Mucosa of stomach (tissue), 1 donor: ENCODE data around the gene CPLANE2.
"Not testable (repeated sequence)": the region's sequence is repeated elsewhere in the genome, so short reads cannot be mapped to it uniquely, and the experiment has no call there.

Experiments
- H3K27me3 ChIP-seq: one replicate; pipeline ENCODE4 v1.7.0; 2013; ENCODE audit warnings: mild to moderate bottlenecking, low read length; ENCODE audit not compliant: control insufficient read depth, insufficient read depth
- H3K36me3 ChIP-seq: one replicate; pipeline ENCODE4 v1.7.0; 2013; ENCODE audit warnings: low read length; ENCODE audit not compliant: control insufficient read depth, insufficient read depth
- H3K4me1 ChIP-seq: one replicate; pipeline ENCODE4 v1.7.0; 2013; ENCODE audit warnings: mild to moderate bottlenecking, low read length; ENCODE audit not compliant: control insufficient read depth, insufficient read depth
- H3K4me3 ChIP-seq: one replicate; pipeline ENCODE4 v1.7.0; 2013; ENCODE audit warnings: low read length
- H3K9ac ChIP-seq: one replicate; pipeline ENCODE4 v1.7.0; 2013; ENCODE audit warnings: mild to moderate bottlenecking, low read length, moderate library complexity
- H3K9me3 ChIP-seq: one replicate; pipeline ENCODE4 v1.7.0; 2013; ENCODE audit warnings: mild to moderate bottlenecking, low read length, moderate library complexity; ENCODE audit not compliant: control insufficient read depth
- donor health status: Pancreatic carcinoma.

Gene CPLANE2

DNA sequence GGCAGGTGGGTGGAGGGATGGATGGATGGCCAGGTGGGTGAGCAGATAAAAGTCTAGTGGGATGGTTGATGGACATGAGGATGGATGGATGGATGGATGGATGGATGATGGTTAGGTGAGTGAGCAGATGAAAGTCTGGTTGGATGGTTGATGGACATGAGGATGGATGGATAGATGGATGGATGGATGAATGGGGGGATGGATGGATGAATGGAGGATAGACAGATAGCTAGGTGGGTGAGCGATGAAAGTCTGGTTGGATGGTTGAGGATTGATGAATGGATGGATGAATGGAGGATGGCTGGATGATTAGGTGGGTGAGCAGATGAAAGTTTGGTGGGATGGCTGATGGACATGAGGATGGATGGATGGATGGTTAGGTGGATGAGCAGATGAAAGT is 15.5 kb downstream of the CPLANE2 start:
- Histone ChIP-seq H3K27me3 (peaks cover 6% of the 10 kb centered on the region), H3K4me3 (no peak overlapping the region), H3K4me1 (peaks cover 28% of the 10 kb centered on the region), H3K36me3 (no peaks in the 10 kb centered on the region), H3K9me3 (no peaks in the 10 kb centered on the region), H3K9ac (no peak overlapping the region)

DNA sequence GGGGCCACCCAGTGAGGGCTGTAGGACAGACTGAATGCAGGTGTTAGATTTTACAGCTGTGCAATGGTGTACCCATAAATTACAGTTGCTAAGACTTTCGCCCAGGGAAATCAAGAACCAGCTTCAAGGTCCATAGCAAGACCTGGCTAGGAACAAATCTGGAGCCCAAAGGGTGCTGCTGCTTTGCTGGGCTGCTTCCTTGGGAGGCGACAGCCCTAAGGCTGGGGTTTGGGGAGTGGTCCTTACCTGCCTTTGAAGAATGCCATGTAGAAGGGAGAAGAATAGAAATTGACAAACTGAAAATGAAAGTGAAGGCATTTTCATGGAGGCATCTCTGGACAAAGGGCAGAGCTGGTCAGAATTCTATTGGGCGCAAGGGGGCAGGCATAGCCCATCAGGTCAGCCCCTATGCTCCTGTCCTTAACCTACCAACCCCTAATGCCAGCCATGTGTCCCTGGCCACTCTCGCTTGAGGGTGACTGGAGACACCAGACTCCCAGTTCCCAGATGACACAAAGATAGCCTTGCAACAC is 16.9 kb downstream of the CPLANE2 start:
- Histone ChIP-seq H3K9ac (no peak overlapping the region), H3K4me1 (peaks cover 25% of the 10 kb centered on the region), H3K9me3 (no peaks in the 10 kb centered on the region), H3K4me3 (no peak overlapping the region), H3K36me3 (no peaks in the 10 kb centered on the region), H3K27me3 (no peaks in the 10 kb centered on the region)

DNA sequence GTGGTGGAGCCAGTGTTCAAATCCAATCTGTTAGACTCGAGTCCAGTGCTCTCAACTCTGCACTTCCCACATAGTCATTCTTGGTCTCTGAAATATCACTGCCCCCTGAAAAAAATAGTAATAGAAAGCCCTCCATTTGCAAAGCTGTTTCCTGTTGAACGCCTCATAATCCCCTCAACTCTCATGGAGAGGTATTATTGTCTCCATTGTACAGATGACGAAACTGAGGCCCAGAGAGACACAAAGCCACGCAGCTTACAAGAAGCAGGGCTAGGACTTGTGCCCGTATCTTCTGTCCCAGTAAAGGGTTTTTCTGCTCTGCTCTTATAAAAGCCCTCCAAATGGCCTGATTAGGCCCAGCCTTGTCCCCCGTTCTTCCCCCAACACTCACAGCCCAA is 18.3 kb downstream of the CPLANE2 start:
- Histone ChIP-seq H3K27me3 (no peaks in the 10 kb centered on the region), H3K9me3 (no peaks in the 10 kb centered on the region), H3K4me1 (peaks cover 28% of the 10 kb centered on the region), H3K4me3 (no peak overlapping the region), H3K9ac (no peak overlapping the region), H3K36me3 (no peaks in the 10 kb centered on the region)

DNA sequence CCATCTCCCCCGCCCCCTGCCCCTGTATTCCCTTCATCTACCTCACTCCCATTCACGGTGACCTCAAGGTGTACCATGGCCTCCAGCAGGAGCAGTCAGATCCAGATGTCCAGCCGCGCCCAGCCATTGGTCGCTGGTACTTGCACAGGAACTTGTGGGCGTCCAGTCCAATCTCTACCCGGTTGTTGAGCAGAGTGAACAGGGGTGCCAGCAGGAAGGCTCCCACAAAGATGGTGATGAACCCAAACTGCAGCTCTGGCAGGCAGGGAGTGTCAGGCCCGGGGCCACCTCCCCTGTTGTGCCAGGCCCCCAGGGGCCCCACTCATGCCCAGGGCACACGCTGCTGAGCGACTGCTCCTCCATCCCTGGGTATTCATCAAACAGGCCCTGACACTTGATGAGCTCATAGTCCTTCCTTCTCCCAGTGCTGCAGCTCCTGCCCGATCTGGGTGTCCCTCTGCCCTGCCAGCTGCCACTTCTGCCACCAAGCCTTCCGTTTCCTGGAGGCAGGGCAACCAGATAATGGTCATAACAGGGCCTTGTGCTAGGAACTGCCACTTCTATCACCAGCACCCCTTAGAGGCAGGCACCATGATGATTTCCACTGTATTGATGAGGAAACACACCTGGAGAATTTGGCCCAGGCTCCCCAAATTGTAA is 18.8 kb downstream of the CPLANE2 start:
- H3K9ac ChIP-seq: peak overlapping the region; percentile 54
- H3K4me3 ChIP-seq: no peak overlapping the region

DNA sequence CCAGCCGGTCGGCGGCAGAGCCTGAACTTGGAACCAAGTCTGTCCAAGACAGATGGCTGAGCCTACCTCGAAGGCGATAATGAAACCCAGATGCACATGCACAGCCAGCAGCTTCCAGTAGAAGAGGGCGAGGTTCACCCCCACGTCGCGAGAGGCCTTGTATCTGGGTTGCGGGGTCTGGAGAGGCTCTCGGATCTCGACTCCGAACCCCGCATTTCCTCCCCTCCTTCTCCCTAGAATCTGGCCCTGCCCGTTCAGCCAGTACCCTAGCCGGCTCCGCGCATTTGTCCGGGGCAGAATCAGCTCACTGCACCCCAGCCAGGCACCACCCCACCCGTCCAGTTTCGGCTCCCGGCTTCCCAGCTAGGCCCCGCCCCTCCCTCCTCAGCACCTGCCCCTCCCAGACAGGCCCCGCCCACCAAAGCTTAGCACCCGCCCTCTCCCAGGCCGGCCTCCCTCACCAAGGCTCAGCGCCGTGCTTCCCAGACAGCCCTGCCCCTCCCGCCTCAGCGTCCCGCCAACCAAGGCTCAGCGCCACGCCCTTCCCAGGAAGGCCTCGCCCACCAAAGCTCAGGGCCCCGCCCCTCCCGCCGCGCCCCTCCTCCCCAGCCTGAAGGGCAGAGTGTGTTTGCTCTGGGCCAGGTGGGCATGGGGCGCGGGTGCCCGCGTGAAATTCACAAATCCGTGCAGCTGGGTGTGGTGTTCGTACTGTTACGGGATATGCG is 19.8 kb downstream of the CPLANE2 start:
- Histone ChIP-seq H3K4me3 (peak overlapping the region; percentile 83), H3K9me3 (no peaks in the 10 kb centered on the region), H3K4me1 (peaks cover 37% of the 10 kb centered on the region), H3K36me3 (no peaks in the 10 kb centered on the region), H3K27me3 (no peaks in the 10 kb centered on the region), H3K9ac (peak overlapping the region; percentile 67)

More for the DNA sequence above, 18.8 kb downstream of the CPLANE2 start:
- Histone ChIP-seq H3K27me3 (no peaks in the 10 kb centered on the region), H3K4me1 (peaks cover 28% of the 10 kb centered on the region), H3K9me3 (no peaks in the 10 kb centered on the region), H3K36me3 (no peaks in the 10 kb centered on the region)

DNA sequence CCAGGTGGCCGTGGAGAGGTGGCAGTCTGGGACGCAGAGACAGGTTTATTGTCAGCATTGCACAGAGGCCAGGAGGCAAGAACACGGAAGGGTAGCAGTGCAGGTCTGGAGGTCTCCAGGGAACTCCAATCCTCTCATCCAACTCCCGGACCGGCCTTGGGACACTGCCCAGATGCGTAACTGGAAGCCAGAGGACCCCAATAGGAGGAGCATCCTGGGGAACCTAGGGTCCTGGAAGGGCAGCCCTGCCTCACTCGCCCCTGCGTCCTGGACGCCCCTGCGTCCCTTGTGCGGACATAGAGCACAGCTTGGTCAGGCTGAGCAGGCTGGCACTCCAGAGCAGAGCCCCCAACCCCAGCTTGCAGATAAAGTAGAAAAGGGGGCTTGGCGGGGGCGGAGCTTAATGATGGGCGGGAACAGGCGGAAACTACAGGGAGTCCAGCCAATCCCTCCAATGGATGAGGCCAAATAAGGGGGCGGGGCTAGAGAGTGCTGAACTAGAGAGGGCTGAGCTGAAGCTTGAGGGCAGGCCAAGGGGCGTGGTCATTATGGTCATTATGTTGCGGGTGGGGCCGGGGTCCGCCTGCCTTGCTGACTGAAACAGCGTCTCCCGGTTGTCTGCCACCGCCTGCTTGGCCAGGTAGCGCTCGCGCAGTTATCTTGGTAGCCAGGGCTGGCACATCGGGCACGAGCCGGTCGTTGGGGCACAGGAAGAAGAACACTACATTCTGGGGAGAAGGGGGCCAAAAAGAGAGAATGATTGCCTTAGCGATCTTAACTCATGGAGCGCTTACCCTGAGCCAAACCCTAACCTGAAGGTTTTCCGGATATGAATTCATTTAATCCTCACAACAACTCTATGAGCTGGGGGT is 20.9 kb downstream of the CPLANE2 start:
- Histone ChIP-seq H3K27me3 (no peaks in the 10 kb centered on the region), H3K9ac (peak overlapping the region; percentile 67), H3K9me3 (no peaks in the 10 kb centered on the region), H3K36me3 (no peaks in the 10 kb centered on the region), H3K4me1 (peaks cover 44% of the 10 kb centered on the region), H3K4me3 (peak overlapping the region; percentile 83)

DNA sequence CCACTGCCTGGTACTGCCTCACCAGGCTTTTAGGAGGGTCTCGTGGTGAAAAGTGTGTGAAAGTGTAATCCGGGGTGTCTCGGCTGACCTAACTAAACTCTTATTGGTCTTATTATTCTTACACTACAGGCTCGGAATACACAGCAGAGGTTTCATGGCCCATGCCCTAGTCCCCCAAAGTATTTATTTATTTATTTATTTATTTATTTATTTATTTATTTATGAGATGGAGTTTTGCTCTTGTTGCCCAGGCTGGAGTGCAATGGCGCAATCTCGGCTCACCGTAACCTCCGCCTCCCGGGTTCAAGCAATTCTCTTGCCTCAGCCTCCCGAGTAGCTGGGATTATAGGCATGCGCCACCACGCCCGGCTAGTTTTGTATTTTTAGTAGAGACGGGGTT is 21.7 kb downstream of the CPLANE2 start:
- H3K4me1 ChIP-seq: peaks cover 46% of the 10 kb centered on the region
- H3K27me3 ChIP-seq, H3K9ac ChIP-seq: not testable (repeated sequence)

DNA sequence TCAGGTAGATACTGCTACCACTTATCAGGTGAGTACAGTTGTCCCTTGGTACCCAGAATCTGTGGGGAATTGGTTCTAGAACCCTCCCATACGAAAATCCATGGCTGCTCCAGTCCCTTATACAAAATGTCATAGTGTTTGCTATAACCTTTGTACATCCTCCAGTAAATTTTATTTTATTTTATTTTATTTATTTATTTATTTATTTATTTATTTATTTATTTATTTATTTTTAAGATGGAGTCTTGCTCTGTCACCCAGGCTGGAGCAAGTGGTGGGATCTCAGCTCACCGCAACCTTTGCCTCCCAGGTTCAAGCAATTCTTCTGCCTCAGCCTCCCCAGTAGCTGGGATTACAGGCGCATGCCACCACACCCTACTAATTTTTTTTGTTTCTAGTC is 23.4 kb downstream of the CPLANE2 start:
- H3K9me3 ChIP-seq, H3K36me3 ChIP-seq, H3K4me3 ChIP-seq, H3K9ac ChIP-seq, H3K27me3 ChIP-seq: not testable (repeated sequence)
- peaks cover 47% of the 10 kb centered on the region for H3K4me1 ChIP-seq

More for the DNA sequence above, 21.7 kb downstream of the CPLANE2 start:
- not testable (repeated sequence) for H3K36me3 ChIP-seq, H3K4me3 ChIP-seq, H3K9me3 ChIP-seq

DNA sequence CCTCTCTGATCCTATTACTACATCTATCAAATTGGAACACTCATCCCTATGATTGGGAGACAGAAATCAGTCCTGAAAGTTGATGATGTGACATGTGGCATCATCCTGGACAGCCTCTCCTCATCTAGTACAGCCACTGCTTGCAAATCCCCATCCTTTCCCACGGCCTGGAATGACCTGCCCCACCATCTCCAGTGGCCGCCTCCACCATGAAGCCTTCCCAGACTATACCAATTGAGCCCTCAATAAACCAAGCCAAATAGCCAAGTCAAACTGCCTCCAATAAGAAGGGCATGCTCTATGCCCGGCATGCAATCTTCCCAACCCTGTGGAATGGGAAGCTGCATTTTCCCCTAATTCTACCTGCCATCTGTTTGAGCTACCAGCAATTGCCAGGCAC is 24.0 kb downstream of the CPLANE2 start:
- H3K36me3 ChIP-seq: no peaks in the 10 kb centered on the region
- peaks cover 41% of the 10 kb centered on the region for H3K4me1 ChIP-seq
- no peaks in the 10 kb centered on the region for H3K27me3 ChIP-seq
- H3K9ac ChIP-seq: no peak overlapping the region
- no peaks in the 10 kb centered on the region for H3K9me3 ChIP-seq
- no peak overlapping the region for H3K4me3 ChIP-seq

DNA sequence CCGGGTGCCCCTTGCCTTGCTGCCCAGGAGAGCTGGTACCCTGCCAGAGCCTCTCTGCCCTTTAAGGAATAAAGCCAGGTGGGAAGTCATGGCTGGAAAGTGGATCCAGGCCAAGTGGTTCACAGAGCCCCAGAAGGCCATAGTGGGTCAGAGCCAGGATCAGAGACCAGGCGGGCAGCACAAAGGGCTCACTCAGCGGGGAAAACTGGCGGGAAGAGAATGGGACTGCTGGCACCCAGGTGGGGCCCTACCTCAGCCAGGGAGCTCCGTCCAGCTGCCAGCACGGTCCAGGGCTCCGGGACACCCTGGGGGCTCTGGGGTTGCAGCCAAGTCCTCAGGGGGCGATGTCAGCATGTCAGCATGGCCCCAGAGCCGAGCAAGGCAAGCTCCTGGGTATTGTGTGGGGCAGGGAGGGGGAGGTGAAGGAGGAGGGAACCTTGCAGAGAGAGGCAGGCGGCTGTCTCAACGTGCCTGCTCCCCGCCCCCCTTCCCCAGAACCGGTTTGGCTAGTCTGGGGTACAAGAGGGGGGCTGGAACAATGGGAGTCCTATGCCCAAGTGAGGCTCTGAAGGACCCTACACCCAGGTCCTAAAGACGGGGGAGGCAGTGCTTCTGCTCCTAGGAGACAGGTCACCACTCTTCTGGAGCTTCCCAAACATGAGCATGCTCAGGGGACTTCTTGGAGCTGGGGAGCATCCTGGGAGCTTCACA is 24.6 kb downstream of the CPLANE2 start, which contains the start of gene ARHGEF19:
Gene ARHGEF19, minus strand, starts transcription at position 402 of the 711 bp plus-strand sequence. CDS start 3,598 bp downstream, outside the sequence.
- Histone ChIP-seq H3K36me3 (no peaks in the 10 kb centered on the region), H3K9ac (peak within 1 kb of the TSS; percentile 30), H3K9me3 (no peaks in the 10 kb centered on the region), H3K4me1 (peaks cover 36% of the 10 kb centered on the region), H3K4me3 (no peak within 1 kb of the TSS), H3K27me3 (no peaks in the 10 kb centered on the region)

DNA sequence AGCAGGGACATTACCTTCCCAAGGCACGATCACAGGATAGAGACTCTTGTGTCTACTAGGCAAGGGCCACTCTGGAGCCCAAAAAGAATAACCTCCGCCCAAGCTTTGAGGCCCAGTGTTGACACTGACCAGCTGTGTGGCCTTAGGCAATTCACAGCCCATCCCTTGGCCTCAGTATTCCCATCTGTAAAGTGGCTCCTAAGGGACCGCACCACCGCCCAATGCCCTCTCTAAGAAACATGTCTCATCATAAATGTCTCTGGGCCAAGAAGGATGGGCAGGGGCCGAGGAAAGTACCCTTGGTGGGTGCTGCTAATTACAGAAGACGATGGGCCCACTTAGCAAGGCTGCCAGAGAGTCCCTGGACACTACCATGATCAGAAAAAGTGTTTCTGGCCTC is 25.2 kb downstream of the CPLANE2 start:
- Histone ChIP-seq H3K4me3 (no peak overlapping the region), H3K9ac (peak overlapping the region; percentile 30), H3K27me3 (no peaks in the 10 kb centered on the region), H3K9me3 (no peaks in the 10 kb centered on the region), H3K36me3 (no peaks in the 10 kb centered on the region), H3K4me1 (peaks cover 37% of the 10 kb centered on the region)
